ENCODE results near the gene PROB1.
A peak's percentile ranks its signal among the peaks of the same experiment; 100 is the strongest.

Gene PROB1

GRCh38 chr5:139439013-139439903, 44.4 kb upstream of the PROB1 start, which contains the start of gene DNAJC18:
Gene DNAJC18, minus strand, starts transcription at chr5:139439525. Its CDS starts 80 bp downstream, at chr5:139439445.
- no peak within 1 kb of the TSS for H2AK5ac ChIP-seq (ENCODE audit: low read depth, low read length)
- H4K91ac ChIP-seq (ENCODE audit: low read depth, low read length, poor library complexity): no peak within 1 kb of the TSS
- H3K4me1 ChIP-seq (ENCODE audit: control insufficient read depth in 2 of 2, insufficient read depth in 1 of 2, low read depth in 1 of 2, low read length in 2 of 2): peaks cover 4 to 11% of the 10 kb centered on the region in 2 donors
- H3K23ac ChIP-seq (ENCODE audit: low read depth, low read length, poor library complexity): peak within 1 kb of the TSS; percentile 31
- H3K79me1 ChIP-seq (ENCODE audit: low read depth, low read length): peaks cover 3% of the 10 kb centered on the region
- no peaks in the 10 kb centered on the region for H3K9me3 ChIP-seq (replicated peaks in 1 of 2; ENCODE audit: control insufficient read depth in 2 of 2, insufficient read depth in 1 of 2, low read depth in 1 of 2, low read length in 2 of 2)
- H2BK12ac ChIP-seq (ENCODE audit: low read length): no peak within 1 kb of the TSS
- H3K27ac ChIP-seq (replicated peaks; ENCODE audit: low read length): peak within 1 kb of the TSS; percentile 89
- H3K36me3 ChIP-seq (replicated peaks in 1 of 2; ENCODE audit: control insufficient read depth in 2 of 2, insufficient read depth in 2 of 2, low read length in 2 of 2): peaks cover 6 to 29% of the 10 kb centered on the region in 2 donors
- H3K4ac ChIP-seq (ENCODE audit: low read length): no peak within 1 kb of the TSS
- H3K27me3 ChIP-seq (ENCODE audit: control insufficient read depth in 3 of 3, insufficient read depth in 3 of 3, low read depth in 1 of 3, low read length in 3 of 3): peaks cover 0 to 7% (median 0%) of the 10 kb centered on the region in 3 experiments
- peak; percentile 93 for DNase-seq (ENCODE audit: low spot score)
- WGBS, 2 donors (ENCODE audit: extremely low coverage in 2 of 2, insufficient read length in 2 of 2, insufficient replicate concordance in 1 of 2): no CpG with 5 or more reads among the region's 49 CpGs
- H2BK15ac ChIP-seq (ENCODE audit: low read length): no peak within 1 kb of the TSS
- H3K4me2 ChIP-seq (ENCODE audit: insufficient read depth, low read length, poor library complexity, severe bottlenecking): peak within 1 kb of the TSS; percentile 79
- no peak within 1 kb of the TSS for H2BK120ac ChIP-seq (ENCODE audit: low read depth, low read length)
- H3K4me3 ChIP-seq (ENCODE audit: low read length in 2 of 2): peak within 1 kb of the TSS; percentile 74 to 83
- H2BK5ac ChIP-seq (ENCODE audit: low read length): no peak within 1 kb of the TSS
- peak within 1 kb of the TSS; percentile 91 for H2AFZ ChIP-seq (ENCODE audit: low read length)
- no peak within 1 kb of the TSS for H4K8ac ChIP-seq (ENCODE audit: low read depth, low read length)
- H3K9ac ChIP-seq (ENCODE audit: low read depth, low read length, poor library complexity): peak within 1 kb of the TSS; percentile 81
- peak within 1 kb of the TSS; percentile 95 for H3K18ac ChIP-seq (ENCODE audit: low read length)
- H3K14ac ChIP-seq (ENCODE audit: low read length): no peak within 1 kb of the TSS

GRCh38 chr5:139438707-139439012, 43.8 kb upstream of the PROB1 start:
- Histone ChIP-seq H3K14ac (ENCODE audit: low read length) (no peak overlapping the region), H2BK12ac (ENCODE audit: low read length) (no peak overlapping the region), H4K91ac (ENCODE audit: low read depth, low read length, poor library complexity) (no peak overlapping the region), H3K79me1 (ENCODE audit: low read depth, low read length) (peaks cover 3% of the 10 kb centered on the region), H3K9me3 (replicated peaks in 1 of 2; ENCODE audit: control insufficient read depth in 2 of 2, insufficient read depth in 1 of 2, low read depth in 1 of 2, low read length in 2 of 2) (no peaks in the 10 kb centered on the region), H3K4me3 (ENCODE audit: low read length in 2 of 2) (peak overlapping the region; percentile 74 to 75), H3K27ac (replicated peaks; ENCODE audit: low read length) (no peak overlapping the region), H2AK5ac (ENCODE audit: low read depth, low read length) (no peak overlapping the region), H2AFZ (ENCODE audit: low read length) (peak overlapping the region; percentile 91), H4K8ac (ENCODE audit: low read depth, low read length) (no peak overlapping the region), H3K27me3 (ENCODE audit: control insufficient read depth in 3 of 3, insufficient read depth in 3 of 3, low read depth in 1 of 3, low read length in 3 of 3) (peaks cover 0 to 6% (median 0%) of the 10 kb centered on the region in 3 experiments), H3K36me3 (replicated peaks in 1 of 2; ENCODE audit: control insufficient read depth in 2 of 2, insufficient read depth in 2 of 2, low read length in 2 of 2) (peaks cover 6 to 33% of the 10 kb centered on the region in 2 donors), H2BK15ac (ENCODE audit: low read length) (no peak overlapping the region), H3K9ac (ENCODE audit: low read depth, low read length, poor library complexity) (no peak overlapping the region), H3K4me1 (ENCODE audit: control insufficient read depth in 2 of 2, insufficient read depth in 1 of 2, low read depth in 1 of 2, low read length in 2 of 2) (peaks cover 4 to 11% of the 10 kb centered on the region in 2 donors), H2BK120ac (ENCODE audit: low read depth, low read length) (no peak overlapping the region), H3K4me2 (ENCODE audit: insufficient read depth, low read length, poor library complexity, severe bottlenecking) (peak overlapping the region; percentile 79), H2BK5ac (ENCODE audit: low read length) (no peak overlapping the region), H3K4ac (ENCODE audit: low read length) (no peak overlapping the region), H3K23ac (ENCODE audit: low read depth, low read length, poor library complexity) (no peak overlapping the region), H3K18ac (ENCODE audit: low read length) (no peak overlapping the region)
- no CpG with 5 or more reads among the region's 8 CpGs for WGBS, 2 donors (ENCODE audit: extremely low coverage in 2 of 2, insufficient read length in 2 of 2, insufficient replicate concordance in 1 of 2)
- DNase-seq (ENCODE audit: low spot score): no peak

GRCh38 chr5:139435676-139436075, 40.8 kb upstream of the PROB1 start:
- Histone ChIP-seq H3K9ac (ENCODE audit: low read depth, low read length, poor library complexity) (no peak overlapping the region), H4K91ac (ENCODE audit: low read depth, low read length, poor library complexity) (no peak overlapping the region), H4K8ac (ENCODE audit: low read depth, low read length) (no peak overlapping the region), H3K4me2 (ENCODE audit: insufficient read depth, low read length, poor library complexity, severe bottlenecking) (no peak overlapping the region), H3K14ac (ENCODE audit: low read length) (no peak overlapping the region), H2BK15ac (ENCODE audit: low read length) (no peak overlapping the region), H3K4me1 (ENCODE audit: control insufficient read depth in 2 of 2, insufficient read depth in 1 of 2, low read depth in 1 of 2, low read length in 2 of 2) (peaks cover 4 to 11% of the 10 kb centered on the region in 2 donors), H3K23ac (ENCODE audit: low read depth, low read length, poor library complexity) (no peak overlapping the region), H3K27me3 (ENCODE audit: control insufficient read depth in 3 of 3, insufficient read depth in 3 of 3, low read depth in 1 of 3, low read length in 3 of 3) (no peaks in the 10 kb centered on the region), H3K4ac (ENCODE audit: low read length) (no peak overlapping the region), H3K18ac (ENCODE audit: low read length) (no peak overlapping the region), H2BK120ac (ENCODE audit: low read depth, low read length) (no peak overlapping the region), H2BK12ac (ENCODE audit: low read length) (no peak overlapping the region), H3K36me3 (replicated peaks in 1 of 2; ENCODE audit: control insufficient read depth in 2 of 2, insufficient read depth in 2 of 2, low read length in 2 of 2) (peaks cover 8 to 46% of the 10 kb centered on the region in 2 donors), H3K27ac (replicated peaks; ENCODE audit: low read length) (no peak overlapping the region), H2AFZ (ENCODE audit: low read length) (no peak overlapping the region), H3K4me3 (ENCODE audit: low read length in 2 of 2) (no peak overlapping the region), H2BK5ac (ENCODE audit: low read length) (no peak overlapping the region), H3K9me3 (replicated peaks in 1 of 2; ENCODE audit: control insufficient read depth in 2 of 2, insufficient read depth in 1 of 2, low read depth in 1 of 2, low read length in 2 of 2) (no peaks in the 10 kb centered on the region), H3K79me1 (ENCODE audit: low read depth, low read length) (peaks cover 3% of the 10 kb centered on the region), H2AK5ac (ENCODE audit: low read depth, low read length) (no peak overlapping the region)
- no CpG with 5 or more reads among the region's 3 CpGs for WGBS, 2 donors (ENCODE audit: extremely low coverage in 2 of 2, insufficient read length in 2 of 2, insufficient replicate concordance in 1 of 2)
- no peak for DNase-seq (ENCODE audit: low spot score)

GRCh38 chr5:139431706-139432105, 36.8 kb upstream of the PROB1 start:
- H3K4me2 ChIP-seq (ENCODE audit: insufficient read depth, low read length, poor library complexity, severe bottlenecking): no peak overlapping the region
- no peaks in the 10 kb centered on the region for H3K27me3 ChIP-seq (ENCODE audit: control insufficient read depth in 3 of 3, insufficient read depth in 3 of 3, low read depth in 1 of 3, low read length in 3 of 3)
- H3K9me3 ChIP-seq (replicated peaks in 1 of 2; ENCODE audit: control insufficient read depth in 2 of 2, insufficient read depth in 1 of 2, low read depth in 1 of 2, low read length in 2 of 2): no peaks in the 10 kb centered on the region
- no peak overlapping the region for H2AFZ ChIP-seq (ENCODE audit: low read length)
- no peak overlapping the region for H2BK12ac ChIP-seq (ENCODE audit: low read length)
- no CpG with 5 or more reads among the region's 1 CpG for WGBS, 2 donors (ENCODE audit: extremely low coverage in 2 of 2, insufficient read length in 2 of 2, insufficient replicate concordance in 1 of 2)
- no peak overlapping the region for H3K14ac ChIP-seq (ENCODE audit: low read length)
- no peak overlapping the region for H3K18ac ChIP-seq (ENCODE audit: low read length)
- H3K79me1 ChIP-seq (ENCODE audit: low read depth, low read length): no peaks in the 10 kb centered on the region
- no peak overlapping the region for H2BK120ac ChIP-seq (ENCODE audit: low read depth, low read length)
- H3K36me3 ChIP-seq (replicated peaks in 1 of 2; ENCODE audit: control insufficient read depth in 2 of 2, insufficient read depth in 2 of 2, low read length in 2 of 2): peaks cover 4 to 71% of the 10 kb centered on the region in 2 donors
- no peak overlapping the region for H3K4me3 ChIP-seq (ENCODE audit: low read length in 2 of 2)
- H4K8ac ChIP-seq (ENCODE audit: low read depth, low read length): no peak overlapping the region
- no peak overlapping the region for H3K27ac ChIP-seq (replicated peaks; ENCODE audit: low read length)
- H2BK5ac ChIP-seq (ENCODE audit: low read length): no peak overlapping the region
- no peak overlapping the region for H4K91ac ChIP-seq (ENCODE audit: low read depth, low read length, poor library complexity)
- no peak overlapping the region for H2AK5ac ChIP-seq (ENCODE audit: low read depth, low read length)
- H3K23ac ChIP-seq (ENCODE audit: low read depth, low read length, poor library complexity): no peak overlapping the region
- no peak for DNase-seq (ENCODE audit: low spot score)
- no peak overlapping the region for H3K9ac ChIP-seq (ENCODE audit: low read depth, low read length, poor library complexity)
- H3K4ac ChIP-seq (ENCODE audit: low read length): no peak overlapping the region
- H3K4me1 ChIP-seq (ENCODE audit: control insufficient read depth in 2 of 2, insufficient read depth in 1 of 2, low read depth in 1 of 2, low read length in 2 of 2): no peaks in the 10 kb centered on the region
- no peak overlapping the region for H2BK15ac ChIP-seq (ENCODE audit: low read length)
